HG03521 (cell line): ENCODE data around the gene LMX1A.
A peak's percentile ranks its signal among the peaks of the same experiment; 100 is the strongest.

Experiments used
- ATAC-seq: cut with Tn5 transposase; IDR thresholded peaks from one replicate; pipeline ENCODE4 v1.9.1; 2021; ENCODE audit warnings: mild to moderate bottlenecking, moderate library complexity; ENCODE audit not compliant: unreplicated experiment

The LMX1A gene

DNA sequence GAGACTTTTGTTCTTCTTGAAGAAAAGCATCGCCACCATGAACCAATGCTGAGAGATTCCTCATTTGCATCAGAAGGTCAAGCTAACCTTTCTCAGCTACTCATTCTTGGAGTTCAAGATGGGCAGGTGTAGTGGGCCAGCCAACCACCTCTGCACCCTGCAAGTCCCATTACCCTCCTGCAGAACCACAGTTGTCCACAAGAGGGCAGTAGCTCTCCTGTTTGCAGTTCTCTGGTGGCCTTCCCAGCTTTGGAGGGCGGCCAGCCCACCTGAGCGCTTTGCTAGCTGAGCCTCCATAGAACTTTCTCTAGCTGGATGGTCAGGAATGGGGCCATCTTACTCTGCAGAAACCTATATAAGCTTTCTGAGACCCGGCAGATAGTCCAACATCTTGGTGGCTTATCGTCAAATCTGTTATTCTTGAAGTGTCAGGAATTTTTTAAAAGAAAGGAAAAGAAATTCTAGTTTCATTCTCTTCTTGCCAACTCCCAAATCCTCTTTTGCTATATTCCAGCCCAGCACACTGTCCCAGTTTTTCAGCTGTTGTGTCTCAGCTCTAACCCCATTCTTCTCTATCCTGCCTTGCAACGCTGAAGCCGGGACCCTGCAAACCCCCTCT, 11.0 kb upstream of the LMX1A start:
- peak; percentile 53 for ATAC-seq

DNA sequence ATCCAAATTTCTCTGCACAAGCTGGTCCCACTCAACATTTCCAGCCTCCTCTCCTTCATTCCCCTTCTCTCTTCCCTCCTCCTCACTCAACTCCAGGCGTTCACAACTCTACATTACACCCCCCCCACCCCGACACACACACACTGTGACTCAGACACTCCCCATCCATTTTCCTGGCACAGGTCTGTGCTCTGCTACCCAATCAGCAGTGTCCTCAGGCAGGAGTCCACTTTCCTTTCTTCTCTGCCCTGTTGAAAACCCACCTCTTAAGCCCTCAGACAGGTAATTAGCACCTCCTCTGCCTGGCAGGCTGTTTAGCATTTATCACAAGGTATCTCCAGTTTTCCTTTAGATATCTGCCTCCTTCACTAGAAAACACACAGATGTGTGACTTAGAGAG, 8.8 kb upstream of the LMX1A start:
- no peak for ATAC-seq

DNA sequence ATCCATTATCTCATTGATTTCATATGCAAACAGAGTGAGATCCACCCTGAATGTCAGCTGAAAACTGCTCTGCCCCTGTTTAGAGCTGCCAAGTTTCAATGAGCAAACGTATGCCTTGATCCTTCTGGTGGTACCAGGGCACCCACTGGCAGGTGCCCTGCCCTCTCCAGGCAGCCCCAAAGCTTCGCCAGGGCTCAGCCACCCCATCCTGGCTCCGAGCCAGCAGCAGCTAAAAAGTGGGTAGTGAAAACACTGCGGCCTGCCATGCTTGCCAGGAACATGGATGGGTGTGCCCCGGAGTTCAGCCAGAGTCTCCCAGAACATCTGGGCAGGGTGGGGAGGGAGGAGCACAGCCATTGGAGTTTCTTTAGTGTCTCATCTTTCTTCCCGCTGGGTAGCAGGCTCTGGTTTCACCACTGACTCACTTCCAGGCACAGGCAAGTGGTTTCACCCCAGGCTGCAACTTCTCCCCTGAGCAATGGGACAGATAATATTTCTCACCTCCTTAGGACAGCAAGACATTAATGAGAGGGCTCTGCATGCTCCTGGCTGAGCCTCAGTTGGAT, 8.1 kb upstream of the LMX1A start:
- ATAC-seq: no peak

DNA sequence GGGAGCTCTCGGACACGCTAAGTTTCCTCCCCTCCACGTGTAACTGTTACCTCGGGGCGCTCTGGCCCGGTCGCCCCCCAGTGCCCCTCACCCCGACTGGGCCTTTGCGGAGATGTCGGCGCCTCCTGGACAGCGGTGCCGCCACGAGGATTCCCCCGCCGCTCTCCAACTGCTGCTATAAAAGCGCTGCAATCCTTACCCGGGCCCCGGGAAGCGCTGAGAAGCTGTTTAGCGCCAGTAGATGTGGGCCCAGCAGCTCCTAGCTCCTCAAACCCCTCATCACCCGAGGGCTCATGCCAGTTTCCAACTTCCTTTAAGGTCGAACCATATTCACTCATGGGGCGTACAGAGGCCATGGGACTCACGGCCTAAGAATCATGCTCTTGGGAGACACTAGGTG, 361 bp upstream of the LMX1A start:
- ATAC-seq: no peak

DNA sequence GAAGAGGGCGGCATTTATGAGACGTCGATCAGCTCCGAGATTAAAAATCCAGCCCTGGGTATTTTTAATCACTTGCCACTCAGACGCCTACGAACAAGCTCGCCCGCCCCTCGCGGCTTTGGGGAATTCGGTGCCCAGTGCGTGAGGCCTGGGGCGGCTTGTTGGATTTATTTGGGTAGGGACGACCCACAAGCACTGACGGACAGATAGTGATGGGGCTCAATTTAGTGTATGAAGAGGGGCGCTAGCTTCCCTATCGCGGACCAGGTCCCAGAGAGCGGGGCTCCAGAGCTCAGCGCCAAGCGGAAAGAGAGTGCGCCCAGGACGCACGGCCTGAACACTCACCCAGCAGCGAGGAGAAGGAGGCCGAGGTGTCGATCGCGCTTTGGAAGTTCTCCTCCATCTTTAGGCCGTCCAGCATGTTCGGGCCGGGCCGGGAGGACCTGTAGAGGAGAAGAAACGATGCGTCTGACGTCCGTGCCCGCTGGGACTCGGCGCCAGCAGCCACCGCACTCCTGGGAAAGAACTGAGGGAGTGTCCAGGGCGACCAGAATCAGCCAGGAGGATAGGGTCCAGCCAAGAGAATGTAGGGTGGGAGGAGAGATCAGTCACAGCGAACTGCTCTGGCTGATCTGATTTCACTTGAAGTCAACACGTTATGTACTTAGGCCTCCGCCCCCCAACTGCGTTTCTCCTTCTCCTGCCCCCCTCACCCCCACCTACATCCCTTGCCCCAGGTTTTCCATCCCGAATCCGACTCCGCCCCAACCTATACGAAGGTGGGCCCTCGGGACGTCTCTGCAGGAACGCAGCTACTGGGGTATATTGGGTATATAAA, 1.2 kb downstream of the LMX1A start:
- no peak for ATAC-seq

DNA sequence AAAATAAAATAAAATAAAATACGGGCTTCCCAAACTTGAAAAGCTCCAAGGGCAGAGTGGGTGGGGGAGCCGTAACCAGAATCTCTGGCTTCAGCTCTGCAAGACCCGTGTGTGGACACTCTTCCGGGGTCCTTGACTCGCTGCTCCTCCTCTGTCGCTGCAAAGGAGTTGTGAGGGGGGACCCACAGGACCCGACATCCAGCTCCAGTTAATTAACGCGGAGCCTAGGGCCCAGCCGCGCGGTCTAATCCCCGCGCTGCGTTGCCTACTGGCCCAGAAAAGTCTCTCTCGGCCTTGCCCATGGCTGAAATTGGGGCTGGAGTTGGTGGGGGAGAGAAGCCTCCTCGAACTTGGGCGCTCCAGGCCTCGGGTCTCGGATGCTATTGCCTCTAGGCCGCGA, 1.8 kb downstream of the LMX1A start:
- ATAC-seq: no peak

DNA sequence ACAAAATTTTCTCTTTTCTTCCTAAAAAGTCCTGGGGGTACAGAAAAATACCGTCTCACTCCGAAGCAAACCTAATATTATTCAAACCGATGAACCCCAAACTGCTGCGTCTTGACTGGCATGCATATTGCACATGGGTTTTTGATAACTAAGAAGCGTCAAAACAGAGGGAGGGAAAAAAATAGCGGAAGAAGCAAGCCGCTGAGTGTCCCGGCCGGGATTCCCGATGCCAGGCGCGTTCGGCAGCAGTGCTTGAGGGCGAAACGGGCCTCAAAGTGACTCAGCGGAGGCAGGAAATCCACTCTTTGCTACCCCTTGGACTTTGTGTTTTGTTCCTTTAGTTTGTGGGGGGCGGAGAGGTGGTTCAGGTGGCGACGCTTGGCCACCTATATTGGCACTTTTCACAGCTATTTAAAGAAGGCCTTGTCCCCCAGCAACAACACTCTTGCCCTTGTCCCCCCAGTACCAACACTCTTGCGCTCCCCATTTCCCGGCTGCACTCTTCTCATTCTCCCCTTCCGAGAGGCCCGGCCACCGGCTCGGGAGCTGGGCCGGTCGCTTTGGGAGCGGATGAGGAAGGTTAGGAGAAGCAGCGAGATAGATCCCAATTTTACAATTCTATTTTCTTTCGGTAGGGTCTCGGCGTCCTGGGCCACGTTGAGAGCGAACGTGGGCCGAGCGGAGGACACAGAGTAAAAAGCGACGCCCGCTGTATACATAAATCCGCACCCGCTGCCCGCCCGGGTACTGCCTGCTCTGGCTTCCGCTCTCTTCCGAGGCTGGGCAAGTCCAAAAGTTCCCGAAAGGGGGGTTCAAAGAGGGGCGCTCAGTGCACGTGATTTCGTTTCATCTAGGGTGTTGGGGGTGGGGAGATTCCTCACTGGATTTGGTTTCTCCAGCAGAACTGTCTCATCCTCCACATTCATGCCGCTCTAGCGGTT, 2.5 kb downstream of the LMX1A start:
- ATAC-seq: no peak

DNA sequence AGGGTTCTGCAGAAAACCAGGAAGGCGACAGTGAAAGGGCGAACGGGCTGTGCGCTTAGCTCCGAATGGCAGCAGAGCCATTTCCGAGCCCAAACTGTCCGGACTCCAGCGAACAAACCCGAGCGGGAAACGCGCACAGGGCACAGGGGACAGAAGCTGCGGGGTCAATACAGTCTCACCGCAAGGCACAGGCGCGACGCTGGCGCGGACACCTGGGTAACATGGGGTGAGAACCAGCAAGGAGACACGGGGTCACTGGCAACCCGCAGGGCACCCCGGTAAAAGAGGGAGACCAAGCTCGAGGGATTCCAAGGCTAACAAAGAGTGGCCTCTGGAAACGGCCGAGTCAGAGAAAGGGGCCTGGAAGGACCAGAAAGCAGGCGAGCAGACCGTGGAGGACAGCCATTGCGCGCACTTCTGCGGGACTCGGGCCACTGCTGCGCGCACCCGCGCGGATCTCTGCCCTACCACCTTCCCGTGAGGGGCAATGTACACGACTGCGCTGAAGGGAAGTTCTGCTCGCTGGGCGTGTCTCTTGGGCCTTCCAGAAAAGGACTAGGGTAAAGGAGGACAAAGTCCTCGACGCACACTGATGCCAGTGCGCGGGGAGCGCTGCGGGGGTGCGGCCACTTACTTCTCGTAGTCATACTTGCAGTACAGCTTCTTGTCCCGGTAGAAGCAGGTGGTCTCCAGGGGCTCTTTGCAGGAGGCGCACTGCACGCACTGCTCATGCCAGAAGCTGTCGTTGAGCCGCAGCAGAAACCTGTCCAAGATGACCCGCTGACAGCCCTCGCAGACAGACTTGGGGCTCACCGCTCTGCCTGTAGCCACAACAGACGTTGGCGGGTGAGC, 3.8 kb downstream of the LMX1A start:
- no peak for ATAC-seq

DNA sequence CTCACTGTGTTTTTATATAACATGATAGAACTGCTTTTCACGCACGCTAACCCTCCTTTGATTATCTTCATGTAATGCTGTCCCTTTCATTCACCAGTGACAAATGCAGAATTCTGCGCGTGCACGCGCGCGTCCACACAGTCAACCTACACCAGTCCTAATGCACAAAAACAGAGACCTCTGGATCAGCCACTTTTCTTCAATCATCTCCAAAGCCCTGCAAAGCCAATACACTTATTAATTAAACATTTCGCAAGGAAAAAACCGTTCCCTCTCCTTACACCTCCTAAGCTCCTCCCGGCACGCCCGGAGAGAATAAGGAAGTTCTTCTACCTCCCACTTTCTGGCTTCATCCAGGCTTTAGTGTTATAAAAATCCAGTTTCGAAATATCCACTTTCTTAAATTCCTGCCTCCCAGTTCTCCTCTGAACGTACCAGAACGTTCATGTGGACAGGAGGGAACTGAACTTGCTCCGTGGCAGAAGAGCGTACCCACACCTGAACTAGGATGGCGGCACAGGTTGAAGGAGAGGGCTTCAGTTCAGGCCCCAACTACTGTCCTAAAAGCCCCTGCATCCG, 4.6 kb downstream of the LMX1A start:
- no peak for ATAC-seq

DNA sequence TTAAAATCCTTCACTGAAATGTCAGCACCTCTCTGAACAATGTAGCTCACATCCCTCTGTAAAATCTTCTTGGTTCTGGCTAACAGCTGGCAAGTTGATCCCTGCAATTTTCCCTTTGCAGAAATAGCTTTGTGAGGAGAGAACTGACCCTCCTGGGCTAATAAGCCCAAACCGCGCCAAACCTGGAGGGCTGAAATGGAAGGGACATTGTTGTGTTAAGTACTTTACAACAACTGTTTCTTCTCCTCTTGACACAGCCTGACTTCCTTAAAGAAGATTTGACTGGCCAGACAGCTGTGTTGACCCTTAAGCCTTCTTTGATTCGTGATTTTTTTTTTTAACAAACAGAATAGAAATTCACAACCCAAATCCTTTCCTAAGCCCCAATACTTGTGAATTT, 5.7 kb downstream of the LMX1A start:
- no peak for ATAC-seq

DNA sequence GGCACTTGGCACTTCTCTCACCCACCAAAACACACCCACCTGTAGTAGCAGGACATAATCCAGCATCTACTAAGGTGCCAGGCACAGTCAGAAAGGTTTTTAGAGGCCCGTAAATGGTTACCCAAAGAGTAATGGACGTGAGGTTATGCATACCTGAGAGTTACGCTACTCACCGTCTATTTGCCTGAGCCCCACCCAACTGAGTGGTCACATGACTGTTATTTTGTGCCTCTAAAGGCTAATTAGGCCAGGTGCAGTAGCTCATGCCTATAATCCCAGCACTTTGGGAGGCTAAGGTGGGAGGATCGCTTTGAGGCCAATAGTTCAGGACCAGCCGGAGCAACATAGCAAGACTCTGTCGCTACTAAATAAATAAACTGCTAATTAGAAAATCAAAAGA, 11.0 kb downstream of the LMX1A start:
- ATAC-seq: no peak

DNA sequence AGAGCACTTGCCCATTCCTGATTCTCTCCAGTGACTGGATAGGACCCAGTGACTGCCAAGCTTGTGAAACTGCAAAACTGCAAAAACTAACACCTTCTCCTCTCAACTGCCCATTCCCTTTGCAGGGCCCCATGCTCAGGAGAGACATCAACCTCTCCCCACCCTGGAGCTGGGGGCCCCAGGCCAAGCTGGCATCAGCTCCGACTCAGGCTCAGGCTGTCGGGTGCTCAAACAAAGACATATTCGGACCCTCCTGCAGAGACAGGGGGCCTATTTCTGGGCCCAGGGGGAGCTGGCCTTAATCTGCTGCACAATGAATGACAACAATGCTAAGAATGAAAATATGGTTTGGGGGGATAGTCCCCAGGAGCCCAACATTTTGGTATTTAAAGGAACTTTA, 11.8 kb downstream of the LMX1A start:
- ATAC-seq: no peak

DNA sequence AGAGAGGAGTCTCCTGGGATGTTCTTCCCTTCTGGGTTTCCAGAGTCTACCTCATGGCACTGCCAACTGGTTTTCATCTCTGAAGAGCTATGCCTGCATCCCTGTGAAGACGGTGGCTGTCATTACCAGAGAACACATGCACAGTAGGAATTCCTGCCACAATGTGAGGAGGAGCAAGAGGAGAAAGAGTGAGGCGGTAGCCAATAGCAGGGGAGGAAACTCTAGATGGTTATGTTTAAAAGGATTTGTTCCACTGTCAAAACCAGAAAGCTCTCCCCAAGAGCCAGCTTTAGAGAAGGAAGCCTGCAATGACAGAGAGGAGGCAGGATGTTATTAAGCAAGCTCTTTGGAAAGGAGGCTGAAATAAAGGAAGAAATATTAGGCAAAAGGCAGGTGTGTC, 12.3 kb downstream of the LMX1A start:
- ATAC-seq: no peak

DNA sequence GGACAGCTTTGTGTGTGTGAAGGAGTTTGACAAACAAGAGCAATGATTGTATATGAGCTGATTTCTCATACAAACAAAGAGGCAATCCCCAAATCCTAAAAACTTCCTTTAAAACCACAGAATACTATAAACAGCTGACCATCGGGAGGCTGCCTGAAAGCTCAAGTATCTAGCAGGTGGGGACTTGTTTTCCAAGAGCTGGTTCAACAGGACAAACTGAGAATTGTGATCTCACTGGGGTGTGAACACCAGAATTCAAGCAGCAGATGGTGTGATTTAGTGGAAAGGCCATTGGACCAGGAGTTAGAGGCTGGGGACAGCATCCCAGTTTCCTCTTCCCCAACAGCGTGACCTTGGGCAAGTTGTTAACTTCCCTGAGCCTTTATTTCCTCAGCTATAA, 13.9 kb downstream of the LMX1A start:
- no peak for ATAC-seq

DNA sequence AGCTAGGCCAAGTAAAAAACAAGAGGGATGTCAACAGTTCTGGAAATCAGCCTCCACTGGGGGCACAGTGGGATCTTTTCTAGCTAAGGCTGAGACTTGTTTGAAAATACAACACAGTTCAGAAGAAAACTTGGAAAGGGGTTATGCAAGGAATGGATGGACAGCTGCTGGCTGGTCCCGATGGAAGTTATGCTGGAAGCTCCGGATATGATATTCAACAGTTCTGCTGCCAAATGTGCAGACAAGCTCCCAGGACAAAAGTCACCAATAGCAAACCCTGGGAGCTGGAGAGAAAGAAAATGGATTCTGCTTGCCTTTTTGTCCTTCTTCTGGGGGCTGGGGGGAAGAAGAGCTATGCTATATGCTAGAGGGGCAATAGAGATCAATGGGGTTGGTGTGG, 14.3 kb downstream of the LMX1A start:
- ATAC-seq: no peak

DNA sequence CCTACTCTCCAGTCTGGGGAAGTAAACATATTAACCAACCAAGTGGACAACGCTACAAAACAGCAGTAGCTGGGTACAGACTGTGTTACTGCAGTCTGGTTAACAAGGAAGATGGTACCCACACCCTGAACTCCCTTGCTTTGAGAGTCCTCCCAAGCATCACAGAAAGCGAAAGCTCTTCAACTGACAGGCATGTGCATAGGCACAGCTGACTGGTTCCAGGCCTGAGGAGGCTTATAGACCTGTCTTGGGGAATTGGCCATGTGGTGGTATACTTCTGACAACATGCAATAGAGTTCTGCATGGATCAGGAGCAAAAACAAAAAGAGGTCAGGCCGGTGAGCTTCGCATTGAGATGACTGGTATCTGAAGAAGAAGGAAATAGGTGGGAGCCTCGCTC, 17.4 kb downstream of the LMX1A start:
- no peak for ATAC-seq

DNA sequence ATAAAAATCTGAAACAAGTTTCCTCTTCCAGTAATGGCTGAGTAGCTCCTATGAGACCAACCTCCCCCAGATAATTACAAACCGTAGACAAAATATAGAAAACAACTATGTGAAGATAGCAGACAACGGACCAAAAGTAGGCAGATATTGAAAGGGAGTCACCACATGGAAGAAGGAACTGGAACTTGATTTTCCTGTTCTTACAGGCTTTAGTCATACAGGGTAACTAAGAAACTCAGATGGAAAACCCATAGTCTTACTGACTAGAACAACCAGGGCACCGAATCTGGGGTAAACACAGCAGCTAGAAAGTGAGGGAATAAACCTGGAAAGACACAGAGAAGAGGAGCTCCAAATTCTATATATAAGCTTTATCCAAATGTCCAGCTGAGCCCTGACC, 26.0 kb downstream of the LMX1A start:
- no peak for ATAC-seq

DNA sequence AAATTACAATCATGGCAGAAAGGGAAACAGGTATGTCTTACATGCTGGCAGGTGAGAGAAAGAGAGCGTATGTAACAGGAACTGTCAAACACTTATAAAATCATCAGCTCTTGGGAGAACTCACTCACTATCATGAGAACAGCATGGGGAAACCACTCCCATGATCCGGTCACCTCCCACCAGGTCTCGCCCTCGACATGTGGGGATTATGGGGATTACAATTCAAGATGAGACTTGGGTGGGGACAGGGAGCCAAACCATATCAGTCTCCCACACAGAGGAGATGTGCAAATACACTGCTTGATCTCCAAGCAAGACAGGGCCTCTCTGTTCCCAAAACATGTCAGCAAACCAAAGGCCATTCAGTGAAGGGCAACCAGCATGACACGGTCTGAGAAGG, 27.4 kb downstream of the LMX1A start:
- ATAC-seq: no peak

DNA sequence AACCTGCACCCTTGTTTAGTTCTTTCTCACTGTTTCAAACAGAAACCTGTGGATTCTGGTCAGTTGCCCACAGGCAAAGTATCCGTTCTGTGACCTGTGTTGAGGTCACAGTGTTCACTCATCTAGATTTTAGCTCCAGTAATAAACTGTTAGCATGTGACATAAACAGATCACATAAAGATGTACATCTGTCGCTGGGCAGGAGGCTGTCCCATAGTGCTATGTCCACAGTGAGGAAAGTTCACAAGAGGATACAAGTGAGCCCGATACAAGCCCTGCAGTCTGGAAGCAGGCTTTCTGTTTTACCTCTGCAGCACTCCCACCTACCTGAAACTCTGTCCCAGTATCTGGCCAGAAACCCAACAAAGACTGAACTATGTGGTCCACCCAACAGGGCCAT, 28.4 kb downstream of the LMX1A start:
- ATAC-seq: no peak

DNA sequence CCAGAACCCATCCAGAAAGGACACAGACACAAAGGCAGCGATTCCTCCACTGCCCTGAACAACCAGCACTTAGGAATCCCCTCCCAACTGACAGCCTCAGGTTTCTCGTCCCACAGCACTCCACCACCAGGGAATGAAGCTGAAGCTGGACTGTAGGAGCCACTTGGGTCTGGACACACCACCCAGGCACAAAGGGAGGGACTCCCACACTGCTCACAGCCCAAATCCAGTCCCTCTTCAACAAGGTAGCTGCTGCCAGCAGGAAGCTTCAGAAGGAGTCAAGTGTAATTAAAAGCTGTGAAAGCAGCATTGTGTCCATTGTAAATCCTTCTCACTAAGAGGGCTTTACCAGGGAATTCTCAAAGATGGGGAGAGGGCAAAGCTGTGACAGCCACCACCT, 29.0 kb downstream of the LMX1A start:
- no peak for ATAC-seq
